ENCODE data around the gene FAF1.

DNA sequence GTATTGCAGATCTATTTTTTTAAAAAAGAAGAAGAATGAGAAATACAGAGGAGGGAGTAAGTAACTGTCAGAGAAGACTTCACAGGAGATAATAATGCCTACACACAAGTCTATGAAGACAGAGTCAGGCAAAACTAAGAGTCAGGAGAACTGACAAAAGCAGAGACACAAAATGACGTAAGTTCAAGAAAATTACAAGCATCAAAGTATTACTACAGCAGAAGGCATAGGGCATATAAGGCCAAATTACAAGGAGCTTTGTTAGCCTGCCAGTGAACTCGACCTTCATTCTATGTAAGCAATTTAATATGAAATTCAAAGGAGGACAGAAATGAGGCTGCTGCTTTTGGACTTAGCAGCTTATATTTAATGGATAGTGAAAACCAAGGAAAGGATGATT lies 23.7 kb downstream of the FAF1 start:
- TF ChIP-seq, protein P1, sequence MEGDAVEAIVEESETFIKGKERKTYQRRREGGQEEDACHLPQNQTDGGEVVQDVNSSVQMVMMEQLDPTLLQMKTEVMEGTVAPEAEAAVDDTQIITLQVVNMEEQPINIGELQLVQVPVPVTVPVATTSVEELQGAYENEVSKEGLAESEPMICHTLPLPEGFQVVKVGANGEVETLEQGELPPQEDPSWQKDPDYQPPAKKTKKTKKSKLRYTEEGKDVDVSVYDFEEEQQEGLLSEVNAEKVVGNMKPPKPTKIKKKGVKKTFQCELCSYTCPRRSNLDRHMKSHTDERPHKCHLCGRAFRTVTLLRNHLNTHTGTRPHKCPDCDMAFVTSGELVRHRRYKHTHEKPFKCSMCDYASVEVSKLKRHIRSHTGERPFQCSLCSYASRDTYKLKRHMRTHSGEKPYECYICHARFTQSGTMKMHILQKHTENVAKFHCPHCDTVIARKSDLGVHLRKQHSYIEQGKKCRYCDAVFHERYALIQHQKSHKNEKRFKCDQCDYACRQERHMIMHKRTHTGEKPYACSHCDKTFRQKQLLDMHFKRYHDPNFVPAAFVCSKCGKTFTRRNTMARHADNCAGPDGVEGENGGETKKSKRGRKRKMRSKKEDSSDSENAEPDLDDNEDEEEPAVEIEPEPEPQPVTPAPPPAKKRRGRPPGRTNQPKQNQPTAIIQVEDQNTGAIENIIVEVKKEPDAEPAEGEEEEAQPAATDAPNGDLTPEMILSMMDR (IDR thresholded peaks at IDR 0.05 in 4 of 5, conservative IDR thresholded peaks at IDR 0.05 in 1 of 5): no peak
- TF ChIP-seq POLR2A (IDR thresholded peaks at IDR 0.05): no peak
